Measurements from ENCODE around the gene PYCR2.

The PYCR2 gene

DNA sequence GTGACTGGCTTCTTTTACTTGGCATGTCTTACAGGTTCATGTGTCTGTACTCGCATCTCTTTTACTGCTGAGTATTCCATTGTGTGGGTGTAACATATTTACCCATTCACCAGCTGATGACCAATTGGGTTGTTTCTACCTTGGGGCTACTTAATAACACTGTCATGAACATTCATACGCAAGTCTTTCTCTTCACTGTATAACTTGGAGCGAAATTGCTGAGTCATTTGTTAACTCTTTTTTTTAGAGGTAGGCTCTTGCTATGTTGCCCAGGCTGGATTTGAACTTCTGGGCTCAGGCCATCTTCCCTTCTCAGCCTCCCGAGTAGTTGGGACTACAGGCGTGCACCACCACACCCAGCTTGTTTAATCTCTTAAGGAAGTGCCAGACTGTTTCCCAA lies 6.5 kb downstream of the PYCR2 start:
- no peak for DNase-seq

DNA sequence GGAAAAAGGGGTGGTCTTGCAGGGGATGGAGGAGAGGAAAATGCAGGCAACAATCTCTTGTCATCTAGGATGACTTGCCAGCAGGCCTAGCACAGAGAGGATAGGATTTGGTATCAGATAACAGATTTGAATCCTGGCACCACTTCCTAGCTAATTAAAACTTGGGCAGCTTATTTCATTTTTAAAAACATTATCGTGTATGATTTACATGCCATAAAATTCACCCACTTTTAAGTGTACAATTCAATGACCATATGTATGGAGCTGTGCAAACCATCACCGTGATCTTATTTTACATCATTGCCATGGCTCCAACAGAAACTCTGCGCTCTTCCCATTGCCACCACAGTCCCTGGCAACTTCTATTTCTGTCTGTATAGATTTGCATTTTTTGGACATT lies 6.9 kb downstream of the PYCR2 start:
- no peak for DNase-seq

DNA sequence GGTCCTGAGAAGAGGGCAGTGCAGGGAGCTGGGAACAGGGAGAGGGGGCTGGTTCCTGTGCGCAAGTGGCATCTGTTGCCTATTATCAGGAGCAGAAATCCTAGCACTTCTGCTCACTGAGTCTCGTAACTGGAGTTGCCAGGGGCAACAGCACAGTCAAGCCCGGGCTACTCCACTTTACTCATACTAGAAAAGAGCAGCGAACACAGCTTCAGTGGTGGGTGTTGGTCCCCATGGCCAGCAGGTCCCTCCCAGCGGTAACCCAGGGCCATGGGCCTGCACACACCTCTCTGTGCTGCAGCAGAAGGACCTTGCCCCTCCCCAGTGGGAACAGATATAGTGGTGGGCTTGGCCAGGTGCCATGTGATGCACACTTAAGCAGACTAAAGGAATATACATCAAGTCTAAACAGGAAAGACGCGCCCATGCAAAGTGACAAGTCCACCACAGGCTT lies 8.5 kb downstream of the PYCR2 start:
- DNase-seq = no peak

DNA sequence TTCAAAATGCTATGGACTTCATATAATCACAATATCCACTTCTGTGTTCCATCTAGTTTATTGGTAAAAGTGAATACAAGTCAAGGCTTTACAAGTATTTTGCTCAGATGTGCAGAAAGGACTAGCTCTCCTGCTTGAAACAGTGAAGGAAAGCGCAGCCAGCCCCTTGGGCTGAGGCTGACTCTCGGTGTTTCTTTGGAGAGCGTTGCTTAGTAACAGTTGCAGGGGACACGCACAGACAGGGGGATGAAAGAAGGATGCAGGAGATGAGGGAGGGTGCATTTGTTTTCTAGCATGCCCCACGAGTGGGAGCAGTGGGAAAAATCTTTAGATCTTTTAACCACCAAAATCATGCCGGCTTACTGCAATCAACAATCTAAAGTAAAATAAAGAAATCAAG lies 9.1 kb downstream of the PYCR2 start:
- DNase-seq = no peak

DNA sequence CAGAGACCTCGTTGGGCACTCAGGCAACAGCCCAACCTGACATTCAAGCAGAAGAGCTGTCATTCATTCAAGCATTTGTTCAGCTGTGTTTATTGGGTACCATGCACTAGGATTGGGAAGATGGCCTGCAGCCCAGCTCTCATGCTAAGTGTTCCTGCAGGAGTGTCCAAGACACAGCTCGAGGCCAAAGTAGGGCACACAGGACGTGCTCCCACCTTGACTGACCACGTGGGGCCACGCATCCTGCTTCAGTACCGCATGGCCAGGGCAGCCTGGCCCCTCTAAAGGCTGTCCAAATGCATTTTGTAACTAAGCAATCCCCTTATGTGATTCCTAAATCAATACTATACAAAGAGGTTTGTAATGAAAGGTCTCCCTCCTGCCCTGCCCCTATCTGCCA lies 9.7 kb downstream of the PYCR2 start:
- DNase-seq = no peak

DNA sequence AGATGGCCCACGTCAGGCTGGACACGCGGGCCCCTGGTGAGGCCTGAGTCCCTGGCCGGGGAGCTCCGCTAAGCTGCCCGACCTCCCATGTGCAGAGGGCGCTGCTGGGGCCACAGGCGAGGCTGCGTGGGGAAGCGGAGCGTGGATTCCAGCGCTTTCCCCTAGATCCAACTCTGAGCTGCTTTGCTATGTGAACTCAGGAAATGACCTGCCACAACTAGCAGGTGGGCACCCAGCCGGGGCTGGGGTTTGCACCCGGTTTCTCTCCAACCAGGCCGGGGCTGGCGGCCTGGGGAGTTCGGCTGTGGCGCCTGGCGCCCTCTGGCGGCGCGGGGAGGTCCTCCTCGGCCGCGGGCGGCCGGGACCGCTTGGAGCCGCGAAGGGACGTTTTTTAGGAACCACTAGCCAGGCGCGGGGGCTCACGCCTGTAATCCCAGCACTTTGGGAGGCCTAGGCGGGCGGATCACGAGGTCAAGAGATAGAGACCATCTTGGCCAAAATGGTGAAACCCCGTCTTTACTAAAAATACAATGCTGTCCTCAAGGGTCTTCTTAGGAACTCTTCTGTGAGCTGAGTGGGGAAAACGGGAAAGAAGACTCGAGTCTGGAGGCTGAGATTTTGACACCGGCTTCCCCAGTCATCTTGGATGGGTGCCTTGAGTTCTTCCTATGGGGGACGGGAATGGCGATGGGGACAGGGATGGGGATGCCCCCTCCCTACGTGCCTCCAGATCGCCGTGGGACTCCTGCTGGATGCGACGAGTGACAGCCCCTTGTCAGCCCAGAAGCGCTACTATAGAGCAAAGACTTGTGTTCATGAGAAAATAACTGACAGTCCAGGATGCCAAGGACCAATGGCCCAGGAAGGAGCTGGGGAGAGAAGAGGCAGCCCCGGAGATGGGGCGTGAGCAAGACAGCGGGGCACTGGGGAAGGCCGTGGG lies 12.6 kb downstream of the PYCR2 start:
- peak; percentile 52 for DNase-seq

DNA sequence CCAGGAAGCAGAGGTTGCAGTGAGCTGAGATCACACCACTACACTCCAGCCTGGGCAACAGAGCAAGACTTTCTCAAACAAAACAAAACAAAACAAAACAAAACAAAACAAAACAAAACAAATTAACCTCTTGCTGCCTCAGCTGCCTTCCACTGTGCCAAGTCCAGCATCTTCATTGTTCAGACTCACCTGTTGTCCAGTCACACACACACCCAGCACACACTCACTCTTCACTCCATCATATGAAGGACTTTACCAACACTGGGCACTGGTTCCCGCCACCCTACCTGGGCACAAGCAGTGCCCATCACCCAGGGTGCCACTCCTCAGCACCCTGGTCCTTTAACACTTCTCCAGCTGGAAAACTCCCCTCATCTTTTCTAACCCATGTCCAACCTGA lies 14.6 kb downstream of the PYCR2 start:
- no peak for DNase-seq

DNA sequence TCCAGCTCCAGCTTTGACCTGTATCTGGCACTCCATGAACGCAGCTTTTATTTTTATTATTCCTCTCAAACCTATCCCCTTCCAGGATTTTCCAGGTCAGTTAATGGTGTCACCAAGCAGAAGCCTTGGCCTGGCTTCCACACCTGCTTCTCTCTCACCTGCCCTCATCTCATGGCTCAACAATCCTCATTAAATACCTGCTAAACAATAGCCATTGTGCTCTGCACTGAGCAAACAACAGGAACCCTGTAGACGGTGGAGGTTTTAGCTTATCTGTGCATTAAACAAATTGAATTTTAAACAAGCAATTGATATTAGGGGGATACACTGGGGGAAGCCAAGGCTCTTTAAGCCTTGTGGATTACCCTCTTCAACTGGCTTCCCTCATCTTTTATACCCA lies 15.3 kb downstream of the PYCR2 start:
- DNase-seq = no peak

DNA sequence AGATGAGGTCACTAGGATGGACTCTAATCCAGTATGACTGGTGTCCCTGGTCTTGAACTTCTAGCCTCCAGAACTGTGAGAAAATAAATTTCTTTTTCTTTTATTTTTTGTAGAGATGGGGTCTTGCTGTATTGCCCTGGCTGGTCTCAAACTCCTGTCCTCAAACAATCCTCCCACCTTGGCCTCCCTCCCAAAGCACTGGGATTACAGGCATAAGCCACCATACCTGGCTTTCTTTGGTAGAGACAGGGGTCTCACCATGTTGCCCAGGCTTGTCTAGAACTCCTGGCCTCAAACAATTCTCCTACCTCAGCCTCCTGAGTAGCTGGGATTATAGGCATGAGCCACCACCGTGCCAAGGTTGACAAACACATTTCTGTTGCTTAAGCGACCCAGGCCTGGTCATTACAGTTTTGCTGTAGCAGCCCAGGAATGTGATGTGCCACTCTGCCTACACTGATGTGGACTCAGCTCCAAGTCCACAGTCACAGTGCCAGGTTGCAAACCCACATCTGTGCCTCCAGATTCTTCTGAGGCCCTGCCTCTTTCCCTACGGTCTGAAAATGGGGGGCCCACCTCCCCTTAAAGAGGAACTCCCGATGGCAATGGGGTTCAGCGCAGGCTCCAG lies 15.9 kb downstream of the PYCR2 start:
- DNase-seq = no peak

DNA sequence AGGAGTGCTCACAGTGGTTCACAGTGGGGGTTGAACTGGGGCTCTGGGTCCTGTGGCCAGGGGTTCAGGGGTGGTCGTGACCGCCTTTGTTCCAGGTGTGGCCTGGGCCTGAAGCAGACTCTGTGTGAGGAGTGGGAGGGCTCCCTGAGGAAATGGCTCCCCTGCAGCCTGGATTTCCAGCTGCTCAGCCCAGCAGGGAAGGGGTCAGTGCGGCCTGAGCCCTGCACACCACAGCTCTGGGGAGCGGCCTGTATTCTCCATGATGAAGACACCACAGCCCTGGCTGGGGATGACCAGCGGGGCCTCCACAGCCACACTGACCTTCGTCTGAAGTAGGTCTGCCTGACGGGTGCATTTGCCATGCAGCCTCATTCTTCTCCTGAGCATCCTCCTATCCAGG lies 16.7 kb downstream of the PYCR2 start:
- no peak for DNase-seq

DNA sequence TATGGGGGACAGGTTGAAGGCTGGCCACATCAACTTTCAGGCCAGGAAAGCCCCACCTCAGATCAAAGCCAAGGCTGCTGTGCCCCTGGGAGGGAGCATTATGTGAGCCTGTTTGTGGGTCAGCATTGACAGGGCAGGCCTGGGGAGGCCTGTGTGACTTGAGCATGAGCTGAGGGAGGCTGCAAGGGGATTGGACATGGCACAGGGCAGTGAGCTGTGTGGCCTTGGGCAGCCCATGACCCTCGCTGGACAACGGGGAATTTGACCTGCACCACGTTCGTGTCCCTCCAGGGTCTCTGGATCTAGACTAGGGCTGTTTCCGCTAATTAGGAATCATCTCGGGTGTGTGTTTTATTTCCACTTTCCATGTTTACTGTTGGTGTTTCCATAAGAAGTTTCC lies 17.6 kb downstream of the PYCR2 start:
- no peak for DNase-seq

DNA sequence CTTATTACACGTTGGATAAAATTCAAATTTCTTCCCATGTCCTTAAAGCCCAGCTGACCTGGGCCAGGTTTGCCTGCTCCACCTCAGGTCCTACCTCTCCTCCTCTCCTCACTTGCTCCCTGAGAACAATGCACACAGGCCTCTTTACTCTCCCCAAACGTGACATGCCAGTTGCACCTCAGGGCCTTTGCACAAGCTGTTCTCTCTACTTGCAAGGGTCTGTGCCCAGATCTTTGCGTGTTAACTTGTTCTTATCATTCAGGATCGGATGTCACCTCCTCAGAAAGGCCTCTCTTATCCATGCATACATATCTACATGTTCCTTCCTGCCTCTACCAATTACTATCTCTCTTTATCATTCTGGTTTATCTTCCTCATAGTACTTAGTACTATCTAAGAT lies 20.4 kb downstream of the PYCR2 start:
- DNase-seq = no peak

DNA sequence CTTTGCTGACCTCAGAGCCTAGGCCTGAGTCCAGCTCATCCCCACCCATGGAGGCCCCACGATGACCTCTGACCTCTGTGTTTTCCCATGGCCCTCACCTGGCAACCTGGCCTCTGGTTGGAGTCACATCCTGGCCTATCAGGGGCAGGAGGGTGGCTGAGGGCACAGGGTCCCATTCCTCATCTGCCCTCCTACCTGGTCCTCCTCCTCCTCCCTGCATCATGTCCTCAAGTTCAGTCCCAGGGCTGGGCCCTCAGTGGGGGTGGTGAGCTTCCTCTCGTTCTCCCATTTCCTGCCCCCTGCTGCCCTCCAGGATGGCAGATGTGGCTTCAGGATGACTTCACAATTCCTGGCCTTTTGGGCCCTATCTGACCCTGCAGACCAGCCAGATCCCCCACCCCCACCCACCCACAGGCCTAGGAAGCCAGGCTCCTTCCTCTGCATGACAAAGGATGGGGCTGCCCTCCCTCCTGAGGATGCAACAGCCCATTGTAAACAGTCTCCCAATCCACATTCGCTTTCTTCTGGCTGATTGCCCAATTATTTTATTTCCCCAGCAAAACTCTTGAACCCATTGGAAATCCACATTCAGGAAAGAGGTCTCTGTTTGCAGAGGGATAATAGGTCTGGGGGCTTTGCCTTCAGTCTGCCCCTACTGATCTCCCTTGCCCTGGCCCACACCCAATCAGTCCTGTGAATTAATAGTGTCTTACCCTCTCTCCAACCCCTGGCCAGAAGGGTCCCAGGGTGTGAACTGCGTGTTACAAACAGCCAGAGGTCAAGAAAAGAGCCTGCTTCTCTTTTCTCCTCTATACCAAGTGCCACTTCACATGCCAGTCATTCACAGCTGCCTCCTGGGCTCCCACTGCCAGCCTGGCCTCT lies 24.8 kb downstream of the PYCR2 start:
- DNase-seq = no peak

DNA sequence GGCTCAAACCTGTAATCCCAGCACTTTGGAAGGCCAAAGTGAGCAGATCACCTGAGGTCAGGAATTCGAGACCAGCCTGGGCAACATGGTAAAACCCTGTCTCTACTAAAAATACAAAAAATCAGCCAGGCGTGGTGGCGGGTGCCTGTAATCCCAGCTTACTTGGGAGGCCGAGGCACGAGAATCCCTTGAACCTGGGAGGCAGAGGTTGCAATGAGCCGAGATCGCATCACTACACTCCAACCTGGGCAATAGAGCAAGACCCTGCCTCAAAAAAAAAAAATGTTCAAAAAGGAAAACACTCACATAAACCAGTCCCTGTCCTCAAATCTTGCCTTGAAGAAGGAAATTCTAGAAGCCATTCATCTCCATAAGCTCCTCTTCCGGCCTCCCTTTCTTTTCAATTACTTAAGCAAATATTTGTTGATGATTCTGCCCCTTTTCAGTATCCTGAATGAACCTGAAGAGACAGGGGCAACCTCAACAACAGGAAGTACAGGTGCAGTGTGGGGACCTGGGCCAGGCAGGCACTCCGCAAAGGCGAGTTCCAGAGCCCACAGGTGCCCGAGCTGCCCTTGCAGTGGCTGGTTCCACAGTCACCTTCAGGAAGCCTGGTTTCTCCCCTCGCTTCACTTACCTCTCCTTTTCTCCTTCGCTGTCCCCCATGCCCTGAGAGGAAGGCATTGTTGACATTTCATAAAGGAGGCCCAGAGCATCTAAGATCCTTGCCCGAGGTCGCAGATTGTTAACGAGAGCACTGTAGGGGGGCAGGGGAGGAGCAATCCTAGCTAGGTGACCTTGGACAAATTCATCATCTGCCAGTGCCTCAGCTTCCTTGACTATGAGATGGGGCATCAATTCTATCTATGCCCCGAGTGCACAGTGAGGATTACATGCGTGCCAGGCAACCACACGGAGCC lies 26.2 kb downstream of the PYCR2 start:
- no peak for DNase-seq

DNA sequence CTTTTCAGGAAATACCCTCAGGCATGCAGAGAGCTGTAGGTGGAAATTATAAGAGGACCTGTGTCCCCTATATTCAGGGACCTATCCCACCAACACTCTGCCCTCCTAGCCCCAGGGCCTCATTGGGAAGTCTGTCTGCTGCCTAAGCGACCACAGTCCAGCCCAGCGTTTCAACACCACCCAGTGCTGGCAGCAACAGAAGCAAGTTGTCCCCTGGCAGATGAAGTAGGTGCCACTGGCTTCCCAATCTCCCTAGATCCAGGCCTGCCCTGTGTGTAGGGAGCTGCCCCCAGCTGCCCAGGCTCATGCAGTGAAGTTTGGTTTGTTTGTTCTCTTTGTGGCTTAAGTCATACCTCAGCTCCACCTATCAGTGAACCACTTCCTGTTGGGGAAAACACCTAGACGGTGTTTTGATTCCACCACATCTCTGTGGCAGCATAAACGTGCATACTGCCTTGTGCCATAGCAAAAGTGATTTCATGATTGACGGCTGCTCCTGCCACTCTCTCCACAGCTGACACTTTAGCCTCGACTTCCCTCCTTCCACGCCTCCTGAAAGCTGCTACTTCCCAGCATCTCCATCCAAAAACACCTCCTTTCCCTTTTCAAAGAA lies 27.0 kb downstream of the PYCR2 start:
- no peak for DNase-seq

DNA sequence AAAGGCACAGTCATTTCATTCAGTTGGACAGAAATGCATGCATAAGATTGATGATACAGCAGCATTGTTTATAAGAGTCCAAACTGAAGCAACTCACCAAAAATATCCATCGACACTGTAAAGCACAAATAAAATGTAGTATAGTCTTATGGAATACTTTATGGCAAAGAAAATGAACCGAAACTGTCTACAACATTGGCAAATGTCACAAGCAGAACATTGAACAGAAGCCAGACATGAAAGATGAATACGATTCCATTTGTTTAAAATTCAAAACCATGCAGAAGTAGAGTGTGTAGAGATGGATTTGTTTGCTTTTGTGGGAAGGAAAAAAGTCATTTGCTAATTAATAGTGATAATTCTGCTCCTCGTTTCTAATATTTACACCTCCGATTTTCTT lies 27.6 kb downstream of the PYCR2 start:
- no peak for DNase-seq

DNA sequence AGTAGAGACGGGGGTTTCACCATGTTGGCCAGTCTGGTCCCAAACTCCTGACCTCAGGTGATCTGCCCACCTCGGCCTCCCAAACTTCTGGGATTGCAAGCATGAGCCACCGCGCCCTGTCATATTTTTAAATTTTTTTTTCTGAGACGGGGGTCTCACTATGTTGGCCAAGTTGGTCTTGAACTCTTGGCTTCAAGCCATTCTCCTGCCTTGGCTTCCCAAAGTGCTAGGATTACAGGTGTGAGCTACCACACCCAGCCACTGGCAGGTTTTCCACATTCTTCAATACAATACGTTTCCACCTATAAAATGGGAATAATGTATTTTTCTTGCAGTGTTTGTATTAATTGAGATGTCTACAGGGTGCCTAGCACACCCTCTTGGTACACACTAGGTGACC lies 31.7 kb downstream of the PYCR2 start:
- DNase-seq = no peak

DNA sequence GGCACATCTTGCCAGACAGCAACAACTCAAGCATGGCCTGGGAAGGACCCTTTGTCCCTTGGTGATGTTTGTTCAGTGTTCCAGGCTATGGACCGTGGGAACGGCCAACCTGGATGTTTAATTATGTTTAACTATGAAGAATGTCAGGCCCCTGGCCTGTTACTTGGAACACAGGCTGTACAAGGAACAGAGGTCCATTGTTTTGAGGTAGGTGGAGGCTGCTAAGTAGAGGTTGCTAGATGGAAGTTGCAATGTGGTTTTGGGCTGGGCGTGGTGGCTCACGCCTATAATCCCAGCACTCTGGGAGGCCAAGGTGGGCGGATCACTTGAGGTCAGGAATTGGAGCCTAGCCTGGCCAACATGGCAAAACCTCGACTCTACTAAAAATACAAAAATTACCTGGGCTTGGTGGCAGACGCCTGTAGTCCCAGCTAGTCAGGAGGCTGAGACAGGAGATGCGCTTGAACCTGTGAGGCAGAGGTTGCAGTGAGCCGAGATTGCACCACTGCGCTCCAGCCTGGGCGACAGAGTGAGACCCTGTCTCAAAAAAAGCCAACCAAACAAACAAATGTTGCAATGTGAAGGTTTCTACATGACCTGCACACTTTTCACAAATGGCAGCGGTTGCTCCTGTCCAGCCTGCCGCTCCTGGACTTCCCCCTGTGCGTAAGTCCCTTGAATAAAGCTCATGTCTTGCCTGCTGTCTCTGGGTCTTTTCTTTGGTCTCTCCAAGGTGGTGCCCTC lies 32.6 kb downstream of the PYCR2 start:
- no peak for DNase-seq

DNA sequence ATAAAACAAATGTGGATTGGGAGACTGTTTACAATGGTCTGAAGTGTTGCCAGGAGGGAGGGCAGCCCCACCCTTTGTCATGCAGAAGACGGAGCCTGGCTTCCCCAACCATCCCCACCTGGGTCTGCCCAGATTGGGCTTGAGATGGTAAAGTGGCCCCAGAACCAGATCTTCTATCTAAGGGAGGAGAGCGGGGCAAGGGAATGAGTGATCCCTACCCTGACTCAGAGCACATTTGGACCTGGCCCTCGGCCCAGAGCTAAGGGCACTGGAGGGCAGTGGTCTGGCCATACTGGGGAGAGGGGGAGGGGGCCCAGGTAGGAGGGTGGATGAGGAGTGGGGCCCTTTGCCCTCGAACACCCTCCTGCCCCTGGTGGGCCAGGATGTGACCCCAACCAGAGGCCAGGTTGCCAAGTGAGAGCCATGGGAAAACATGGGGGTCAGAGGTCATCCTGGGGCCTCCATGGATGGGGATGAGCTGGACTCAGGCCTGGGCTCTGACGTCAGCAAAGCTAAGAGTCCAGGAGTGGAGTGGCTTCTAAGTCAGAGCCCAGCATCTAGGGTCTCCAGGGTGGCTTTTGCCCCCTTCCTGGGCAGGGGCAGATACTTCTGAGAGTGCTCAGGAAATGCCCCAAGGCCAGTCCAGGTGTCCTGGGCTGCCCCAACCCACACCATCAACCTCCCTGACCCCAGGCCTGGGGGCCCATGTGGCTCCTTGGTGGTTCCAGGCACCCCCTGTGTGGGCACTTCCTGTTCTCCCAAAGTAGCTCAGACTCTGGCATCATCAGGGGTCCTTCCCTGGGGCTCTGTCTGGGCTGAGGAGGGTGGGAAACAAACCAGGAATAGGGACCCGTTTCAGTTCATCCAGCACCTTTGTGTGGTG lies 33.5 kb downstream of the PYCR2 start:
- DNase-seq = no peak

DNA sequence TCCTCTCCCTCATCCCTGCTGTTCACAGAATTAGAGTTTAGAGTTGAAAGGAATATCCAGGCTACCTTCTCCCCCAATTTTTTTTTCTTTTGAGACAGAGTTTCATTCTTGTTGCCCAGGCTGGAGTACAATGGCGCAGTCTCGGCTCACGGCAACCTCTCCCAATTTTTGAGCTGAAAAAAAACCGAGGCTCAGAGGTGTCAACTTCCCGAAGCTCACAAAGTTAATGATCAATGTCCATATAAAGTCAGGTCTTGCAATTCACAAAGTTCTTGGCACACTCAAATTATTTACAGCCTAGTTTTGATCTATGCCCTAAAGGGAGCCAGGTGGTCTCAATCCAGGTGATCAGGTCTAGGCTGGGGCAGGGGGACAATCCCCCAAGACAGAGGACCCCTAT lies 34.3 kb downstream of the PYCR2 start:
- no peak for DNase-seq
